ENCODE results near the gene TSNAXIP1.
"Not testable (repeated sequence)": the region's sequence is repeated elsewhere in the genome, so short reads cannot be mapped to it uniquely, and the experiment has no call there.

TSNAXIP1 gene

DNA sequence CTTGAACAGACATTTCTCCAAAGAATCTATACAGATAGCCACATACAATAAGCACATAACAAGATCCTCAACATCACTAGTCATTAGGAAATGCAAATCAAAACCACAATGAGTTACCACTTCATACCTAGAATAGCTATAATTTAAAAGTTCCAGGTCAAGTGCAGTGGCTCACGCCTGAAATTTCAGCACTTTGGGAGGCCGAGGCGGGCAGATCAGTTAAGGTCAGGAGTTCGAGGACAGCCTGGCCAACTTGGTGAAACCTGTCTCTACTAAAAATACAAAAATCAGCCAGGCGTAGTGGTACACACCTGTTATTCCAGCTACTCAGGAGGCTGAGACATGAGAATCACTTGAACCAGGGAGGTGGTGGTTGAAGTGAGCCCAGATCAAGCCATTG is 20.2 kb upstream of the TSNAXIP1 start:
- no peak for DNase-seq

- peak; percentile 48 to 60 for DNase-seq
These were observed 16.6 kb upstream of the TSNAXIP1 start for GRCh38 chr16:67790071-67790470.

DNA sequence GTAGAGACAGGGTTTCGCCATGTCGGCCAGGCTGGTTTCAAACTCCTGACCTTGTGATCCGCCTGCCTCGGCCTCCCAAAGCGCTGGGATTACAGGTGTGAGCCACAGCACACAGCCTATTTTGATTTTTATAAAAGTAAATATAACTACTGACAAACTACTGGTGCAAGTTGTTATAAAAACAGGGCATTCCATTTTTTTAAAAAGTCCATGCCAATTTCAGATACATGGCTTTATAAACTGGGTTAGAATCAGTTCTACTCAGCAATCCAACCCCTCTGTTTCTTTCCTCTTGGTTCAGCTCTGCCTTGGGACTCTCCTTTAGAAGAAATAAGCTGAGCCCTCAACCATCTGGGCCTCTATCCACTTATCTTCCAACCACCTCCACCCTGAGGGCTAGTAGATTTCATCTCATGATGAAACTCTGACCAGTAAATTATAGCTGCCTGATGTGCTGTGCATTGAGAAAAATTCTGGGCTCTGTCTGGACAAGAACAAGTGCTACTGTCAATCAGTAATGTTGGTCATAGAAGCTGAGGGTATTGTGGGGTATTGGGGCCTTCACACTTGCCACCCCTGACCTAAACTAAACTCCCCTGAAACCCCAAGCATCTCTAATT is 10.5 kb upstream of the TSNAXIP1 start:
- DNase-seq, result no peak

DNA sequence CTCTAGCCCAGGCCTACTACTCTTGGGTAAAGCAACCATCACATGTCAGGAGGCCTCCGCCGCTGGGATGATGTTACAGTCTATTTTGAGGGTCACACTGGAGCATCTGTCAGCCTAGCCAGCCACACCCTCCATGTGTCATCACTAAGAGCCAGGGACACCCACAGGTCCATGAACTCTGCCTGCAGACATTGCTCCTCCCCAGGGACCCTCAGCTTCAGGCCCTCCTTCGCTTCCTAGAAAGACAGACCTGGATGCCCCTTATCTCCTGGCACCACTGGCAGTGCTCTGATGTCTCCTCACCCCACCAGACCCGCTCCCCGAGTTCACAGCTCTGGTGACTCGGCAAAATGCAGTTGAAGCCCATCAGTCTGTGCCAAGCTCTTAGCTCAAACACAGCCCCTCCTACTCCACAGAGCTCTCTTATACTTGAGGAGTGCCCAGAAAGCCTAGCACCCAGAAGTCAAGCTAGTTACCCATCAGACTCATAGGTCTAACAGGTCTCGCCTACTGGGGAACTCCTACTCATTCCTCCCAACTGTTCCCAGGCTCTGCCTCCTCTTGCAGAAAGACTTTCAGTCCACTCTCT is 6.3 kb upstream of the TSNAXIP1 start:
- peak; percentile 60 to 89 for DNase-seq

DNA sequence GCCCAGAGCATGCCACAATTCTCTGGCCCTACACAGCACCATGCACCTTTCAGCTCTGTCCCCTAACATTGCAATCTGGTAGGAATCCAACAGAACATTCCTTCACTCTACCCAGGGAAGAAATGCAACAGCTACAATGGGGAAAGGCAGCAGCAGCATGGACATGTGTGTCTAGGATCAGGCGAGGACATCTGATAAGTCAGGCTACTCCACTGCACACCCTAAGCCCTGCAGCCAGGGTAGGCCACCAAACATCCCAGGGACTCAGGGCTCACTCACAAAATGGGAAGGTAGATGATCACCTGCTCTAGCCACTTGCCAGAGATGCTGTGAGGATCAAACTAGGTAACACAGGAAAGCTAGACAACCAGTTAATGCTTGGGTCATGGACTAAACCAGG is 5.4 kb upstream of the TSNAXIP1 start:
- DNase-seq, result no peak

DNA sequence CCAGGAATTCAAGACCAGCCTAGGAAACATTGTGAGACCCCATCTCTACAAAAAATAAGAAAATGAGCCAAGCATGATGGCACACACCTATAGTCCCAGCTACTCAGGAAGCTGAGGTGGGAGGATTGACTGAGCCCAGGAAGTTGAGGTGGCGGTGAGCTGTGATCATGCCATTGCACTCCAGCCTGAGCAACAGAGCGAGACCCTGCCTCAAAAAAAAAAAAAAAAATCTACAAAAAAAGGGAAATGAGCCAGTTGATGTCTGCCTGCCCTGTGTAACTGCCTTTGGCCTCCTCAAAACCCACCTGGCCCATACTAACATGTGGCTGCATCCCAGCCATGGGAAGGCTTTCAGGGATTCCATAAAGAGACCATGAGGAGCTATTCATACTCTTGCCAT is 4.8 kb upstream of the TSNAXIP1 start:
- DNase-seq, result no peak

DNA sequence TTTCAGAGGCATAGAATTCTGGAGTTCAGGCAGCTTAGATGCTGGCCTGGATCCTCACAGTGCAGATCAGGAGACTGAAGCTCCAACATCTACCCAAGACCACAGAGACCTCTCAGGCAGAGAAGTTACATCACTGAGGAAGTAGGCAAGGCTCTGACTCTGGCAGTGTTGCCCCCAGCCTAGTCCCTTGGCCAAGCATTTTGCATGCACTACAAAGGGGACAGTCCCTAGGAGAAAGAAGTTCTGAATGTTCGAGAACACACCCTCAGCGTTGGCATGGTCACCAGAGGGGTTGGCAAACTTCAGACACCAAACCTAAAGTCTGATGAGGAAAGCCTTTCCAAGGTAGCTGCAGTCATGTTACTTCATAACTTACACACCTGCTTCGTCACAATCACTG is 2.8 kb upstream of the TSNAXIP1 start:
- peak; percentile 64 to 82 for DNase-seq

DNA sequence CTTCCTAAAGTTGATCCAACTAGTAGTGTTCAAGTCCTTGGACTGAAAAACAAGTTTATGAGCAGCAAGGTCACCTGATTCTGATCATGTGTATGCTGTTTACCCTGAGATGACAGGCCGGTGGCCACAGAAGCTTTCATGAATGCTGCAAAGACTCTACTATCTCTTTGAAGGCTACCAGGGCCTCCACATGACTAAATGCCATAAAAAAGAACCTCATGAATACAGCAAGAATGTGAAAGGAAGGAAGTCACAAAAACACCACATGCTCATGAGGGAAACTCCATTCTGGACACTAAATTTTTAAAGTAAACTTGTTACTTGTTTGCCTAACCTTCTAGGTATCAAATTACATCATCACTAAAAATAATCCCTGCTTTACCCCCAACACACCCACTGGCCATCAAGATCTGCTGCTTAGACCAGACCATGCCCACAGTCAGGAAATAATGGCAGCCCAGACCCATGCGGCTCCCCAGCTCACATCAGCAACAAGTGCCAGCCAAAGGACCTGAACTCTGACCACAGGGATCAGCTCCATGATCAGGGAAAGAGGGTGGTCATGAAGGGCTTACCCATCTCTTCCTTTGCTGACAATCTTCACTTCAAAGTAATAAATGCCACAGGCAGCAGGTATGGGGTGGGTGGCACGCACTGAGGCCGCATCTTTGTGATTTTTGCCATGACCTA is 1.7 kb upstream of the TSNAXIP1 start:
- DNase-seq, result peak; percentile 25 to 68

DNA sequence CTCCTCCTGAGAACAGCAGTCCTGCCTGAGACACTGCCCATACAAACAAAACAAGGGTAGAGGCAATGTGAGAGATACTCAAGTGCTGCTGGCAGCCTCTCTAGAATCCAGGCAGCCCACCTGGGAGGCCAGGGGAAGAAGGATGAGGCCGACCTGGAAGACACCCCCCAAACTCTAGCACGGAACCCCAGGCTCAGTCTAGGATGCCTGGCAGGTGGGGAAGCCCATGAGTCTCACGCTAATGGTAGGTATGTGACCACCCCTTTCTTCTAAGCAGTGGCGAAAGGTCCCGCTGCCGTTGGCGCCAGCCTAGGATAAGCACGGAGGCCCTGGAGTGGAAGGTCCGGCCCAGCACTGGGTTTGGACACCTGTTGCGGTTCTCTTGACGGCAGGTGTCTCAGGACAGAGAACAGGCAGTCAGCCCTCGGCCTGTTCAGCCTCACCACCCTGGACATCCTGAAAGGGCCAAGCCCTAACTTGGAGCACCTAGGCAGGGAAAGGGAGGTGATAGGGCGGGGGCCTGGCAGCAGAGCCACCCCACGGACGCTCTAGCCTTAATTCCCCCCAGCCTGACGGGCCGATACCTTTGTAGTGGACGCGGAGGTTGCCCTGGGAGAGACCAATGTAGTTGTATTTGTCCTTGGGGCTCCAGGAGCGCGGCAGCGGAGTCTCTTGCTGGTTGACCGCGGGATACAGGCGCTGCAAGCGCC is 816 bp upstream of the TSNAXIP1 start:
- DNase-seq, result no peak

DNA sequence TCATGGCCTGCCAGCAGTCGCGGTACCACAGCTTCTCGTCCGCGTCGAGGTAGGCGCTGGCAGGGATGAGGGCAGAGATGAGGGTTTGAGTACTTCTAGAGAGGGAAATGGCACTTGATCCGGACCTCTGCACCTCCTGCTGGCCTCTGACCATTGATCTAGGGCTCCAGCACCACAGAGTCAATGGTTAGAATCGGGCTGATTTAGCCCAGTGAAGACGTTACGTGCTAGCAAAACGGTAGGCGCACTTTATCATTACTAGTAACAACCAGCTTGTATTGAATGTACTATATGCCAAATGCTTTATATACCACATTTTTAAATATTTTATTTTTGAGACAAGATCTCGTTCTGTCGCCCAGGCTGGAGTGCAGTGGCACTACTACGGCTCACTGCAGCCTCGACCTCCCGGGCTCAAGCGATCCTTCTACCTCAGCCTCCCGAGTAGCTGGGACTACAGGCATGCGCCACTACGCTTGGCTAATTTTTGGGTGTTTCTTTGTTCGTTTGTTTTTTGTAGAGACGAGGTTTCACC is 526 bp downstream of the TSNAXIP1 start:
- DNase-seq, result no peak

DNA sequence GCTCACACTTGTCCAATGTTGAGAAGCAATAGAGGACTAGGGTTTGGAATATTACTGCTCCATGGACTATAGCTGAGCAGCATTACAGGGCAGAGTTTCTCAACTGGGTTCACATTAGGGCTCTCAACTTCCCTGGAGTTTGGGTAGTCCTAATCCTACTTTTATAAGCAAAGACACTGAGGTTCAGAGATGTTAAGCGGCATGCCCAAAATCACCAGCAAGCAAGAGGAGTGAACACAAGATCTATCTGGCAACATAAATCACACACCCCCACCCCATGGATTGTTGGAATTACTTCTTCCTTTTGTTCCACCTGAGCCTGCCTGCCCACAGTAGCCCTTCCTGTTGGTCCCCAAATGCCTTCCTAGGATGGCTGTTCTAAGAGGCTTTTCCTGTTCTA is 5.2 kb downstream of the TSNAXIP1 start:
- no peak for DNase-seq

GRCh38 chr16:67814567-67814966 is 7.9 kb downstream of the TSNAXIP1 start:
- no peak for DNase-seq

DNA sequence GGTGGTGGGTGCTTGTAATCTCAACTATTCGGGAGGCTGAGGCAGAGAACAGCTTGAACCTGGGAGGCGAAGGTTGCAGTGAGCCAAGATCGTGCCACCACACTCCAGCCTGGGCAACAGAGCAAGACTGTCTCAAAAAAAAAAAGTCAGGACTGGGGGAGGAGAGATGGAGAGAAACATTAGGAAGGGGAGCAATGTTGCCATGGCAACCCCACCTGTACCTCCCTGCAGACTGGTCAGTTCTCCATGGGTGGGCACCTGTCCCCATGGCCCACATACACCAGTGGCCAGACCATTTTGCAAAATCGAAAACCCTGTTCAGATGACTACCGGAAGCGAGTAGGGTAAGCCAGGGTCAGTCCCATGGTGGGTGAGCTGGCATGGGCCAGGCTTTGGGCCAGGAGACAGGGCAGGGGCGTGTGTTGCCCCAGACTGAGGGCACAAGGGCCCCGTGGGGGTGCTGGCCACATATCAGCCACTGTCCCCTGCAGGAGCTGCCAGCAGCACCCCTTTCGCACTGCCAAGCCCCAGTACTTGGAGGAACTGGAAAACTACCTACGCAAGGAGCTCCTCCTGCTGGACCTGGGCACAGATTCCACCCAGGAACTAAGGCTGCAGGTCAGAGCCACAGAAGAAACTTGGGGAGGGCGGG is 14.0 kb downstream of the TSNAXIP1 start:
- no peak for DNase-seq

DNA sequence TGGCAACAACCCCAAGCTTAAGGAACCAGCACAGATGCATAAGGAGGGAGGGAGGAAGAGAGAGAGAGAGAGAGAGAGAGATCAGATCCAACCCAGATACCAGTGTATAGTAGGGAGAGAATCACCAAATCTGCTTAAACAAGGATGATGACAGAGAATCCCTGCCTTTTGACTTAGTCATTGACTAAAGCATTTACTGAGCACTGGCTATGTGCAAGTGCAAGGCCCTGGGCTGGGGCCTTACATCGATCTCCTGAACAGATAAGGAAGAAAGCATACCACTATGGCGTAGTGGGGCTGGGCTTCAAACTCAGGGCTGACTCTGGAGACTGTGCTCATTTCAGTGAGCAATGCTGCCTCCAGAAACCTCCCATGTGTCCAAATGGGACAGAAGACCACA is 15.8 kb downstream of the TSNAXIP1 start:
- DNase-seq, result no peak

- no peak for DNase-seq
These were observed 18.4 kb downstream of the TSNAXIP1 start for GRCh38 chr16:67825119-67825518.

DNA sequence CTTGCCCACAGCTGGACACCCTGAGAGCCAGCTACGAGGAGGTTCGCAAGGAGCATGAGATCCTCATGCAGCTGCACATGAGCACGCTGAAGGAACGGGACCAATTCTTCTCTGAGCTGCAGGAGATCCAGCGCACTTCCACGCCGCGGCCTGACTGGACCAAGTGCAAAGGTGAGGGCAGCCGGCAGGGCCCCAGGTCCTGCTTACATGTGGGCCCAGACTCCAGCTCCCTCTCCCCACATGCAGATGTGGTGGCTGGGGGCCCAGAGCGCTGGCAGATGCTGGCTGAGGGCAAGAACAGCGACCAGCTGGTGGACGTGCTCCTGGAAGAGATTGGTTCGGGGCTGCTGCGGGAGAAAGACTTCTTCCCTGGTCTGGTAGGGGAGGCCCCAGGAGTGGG is 19.2 kb downstream of the TSNAXIP1 start:
- DNase-seq, result no peak

GRCh38 chr16:67828651-67829050 is 22.0 kb downstream of the TSNAXIP1 start:
- no peak for DNase-seq

DNA sequence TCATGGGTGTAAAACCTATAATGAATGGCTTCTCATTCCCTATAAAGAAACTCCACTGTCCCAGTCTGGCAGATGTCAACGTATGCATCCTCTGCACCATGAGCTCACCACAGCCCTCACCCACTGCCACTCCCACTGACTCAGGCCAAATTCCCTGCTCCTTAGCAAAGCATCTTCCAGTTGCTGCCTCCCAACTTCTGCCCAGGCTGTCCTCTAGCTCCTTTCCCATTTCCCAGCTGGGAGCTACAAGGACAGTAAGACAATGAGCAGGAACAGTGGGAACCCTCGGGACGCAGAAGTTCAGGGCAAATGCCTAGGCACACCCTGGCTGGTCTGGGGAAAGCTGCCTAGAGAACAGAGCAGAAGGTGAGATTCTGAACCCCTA is 26.3 kb downstream of the TSNAXIP1 start:
- peak; percentile 26 to 35 for DNase-seq

GRCh38 chr16:67833415-67834241 is 26.9 kb downstream of the TSNAXIP1 start:
- peak; percentile 80 to 97 for DNase-seq

DNA sequence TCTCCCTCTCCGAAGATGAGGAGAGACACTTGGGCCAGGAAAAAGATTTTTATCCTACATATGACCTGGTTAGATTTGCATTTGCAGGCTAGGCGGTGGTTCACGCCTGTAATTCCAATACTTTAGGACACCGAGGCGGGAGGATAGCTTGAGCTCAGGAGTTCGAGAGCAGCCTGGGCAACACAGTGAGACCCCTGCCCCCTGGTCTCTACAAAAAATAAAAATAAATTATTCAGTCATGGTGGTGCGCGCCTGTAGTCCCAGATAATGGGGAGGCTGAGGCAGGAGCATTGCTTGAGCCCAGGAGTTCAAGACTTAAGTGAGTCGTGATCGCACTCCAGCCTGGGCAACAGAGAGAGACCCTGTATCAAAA is 27.5 kb downstream of the TSNAXIP1 start:
- DNase-seq, result no peak

GRCh38 chr16:67837190-67837589 is 30.5 kb downstream of the TSNAXIP1 start:
- DNase-seq, result not testable (repeated sequence)

DNA sequence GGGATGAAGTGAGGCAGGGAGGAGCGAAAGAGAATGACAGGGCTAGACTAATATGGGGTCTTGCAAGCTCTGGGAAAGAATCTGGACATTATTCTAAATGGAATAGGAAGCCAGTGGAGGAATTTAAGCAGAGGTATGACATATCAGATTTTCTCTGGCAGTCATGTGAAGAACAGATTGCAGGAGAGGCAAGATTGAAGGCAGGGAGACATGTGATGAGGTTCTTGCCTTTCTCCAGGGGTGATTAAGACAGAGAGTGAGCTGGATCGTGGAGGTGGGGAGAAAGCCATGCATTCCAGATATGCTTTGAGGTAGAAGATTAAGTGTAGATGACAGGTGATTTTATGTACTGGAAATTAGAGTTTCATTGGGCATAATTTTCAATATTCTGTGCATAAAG is 31.1 kb downstream of the TSNAXIP1 start:
- DNase-seq, result no peak

Data from inflammatory macrophage treated with lipopolysaccharide for 1 hour (primary cell).